ENCODE measurements around the gene CCR9. TPM values are rescaled to one million over a fixed set of nuclear protein-coding genes. Genes with fewer than 3 reads are reported as not detected.

The CCR9 gene
- total and polyA plus RNA-seq, 8 donors, result 0.08 to 1.2 (median 1.1) TPM; not detected in 5

GRCh38 chr3:45865563-45865962 lies 20.8 kb upstream of the CCR9 start:
- Histone ChIP-seq H3K36me3 (no peaks in the 10 kb centered on the region), H3K4me1 (peaks cover 0 to 22% (median 5%) of the 10 kb centered on the region in 4 donors), H3K27ac (no peak overlapping the region), H3K27me3 (no peaks in the 10 kb centered on the region), H3K9me3 (peaks cover 0 to 7% (median 6%) of the 10 kb centered on the region in 4 donors), H3K4me3 (no peak overlapping the region)
- no peak for DNase-seq
- intact Hi-C loops (cut with DNase I; ENCODE audit: low total_unique reads), result no loop called here
- WGBS, 5 donors, result 39 to 50% (median 42%) methylated on average over 6 of the region's 6 CpGs
- TF ChIP-seq POLR2A (IDR thresholded peaks at IDR 0.05) (no peak), EP300 (IDR thresholded peaks at IDR 0.05) (no peak), POLR2AphosphoS5 (IDR thresholded peaks at IDR 0.05) (no peak), CTCF (IDR thresholded peaks at IDR 0.05) (no peak)

GRCh38 chr3:45868213-45868612 lies 18.1 kb upstream of the CCR9 start:
- Histone ChIP-seq H3K4me1 (peaks cover 0 to 9% (median 4%) of the 10 kb centered on the region in 4 donors), H3K4me3 (no peak overlapping the region), H3K27ac (no peak overlapping the region), H3K36me3 (no peaks in the 10 kb centered on the region), H3K27me3 (no peaks in the 10 kb centered on the region), H3K9me3 (peaks cover 0 to 7% (median 6%) of the 10 kb centered on the region in 4 donors)
- 30 to 48% (median 34%) methylated on average over 2 of the region's 2 CpGs for WGBS, 5 donors
- intact Hi-C loops (cut with DNase I; ENCODE audit: low total_unique reads), result no loop called here
- TF ChIP-seq CTCF (IDR thresholded peaks at IDR 0.05) (no peak), EP300 (IDR thresholded peaks at IDR 0.05) (no peak), POLR2AphosphoS5 (IDR thresholded peaks at IDR 0.05) (no peak), POLR2A (IDR thresholded peaks at IDR 0.05) (no peak)
- DNase-seq, result peak in 1 of 2 donors; percentile 26

- DNase-seq, result no peak
- WGBS, 5 donors, result 29 to 53% (median 42%) methylated on average over 2 of the region's 2 CpGs
- Histone ChIP-seq H3K4me1 (peaks cover 0 to 9% (median 4%) of the 10 kb centered on the region in 4 donors), H3K27ac (no peak overlapping the region), H3K27me3 (no peaks in the 10 kb centered on the region), H3K36me3 (no peaks in the 10 kb centered on the region), H3K4me3 (no peak overlapping the region), H3K9me3 (peaks cover 0 to 3% (median 2%) of the 10 kb centered on the region in 4 donors)
- TF ChIP-seq POLR2AphosphoS5 (IDR thresholded peaks at IDR 0.05) (no peak), CTCF (IDR thresholded peaks at IDR 0.05) (no peak), POLR2A (IDR thresholded peaks at IDR 0.05) (no peak)
- intact Hi-C loops (cut with DNase I; ENCODE audit: low total_unique reads), result no loop called here
Measured at GRCh38 chr3:45868650-45869049, 17.7 kb upstream of the CCR9 start.

- DNase-seq, result no peak
- TF ChIP-seq CTCF (IDR thresholded peaks at IDR 0.05) (no peak), POLR2AphosphoS5 (IDR thresholded peaks at IDR 0.05) (no peak), POLR2A (IDR thresholded peaks at IDR 0.05) (no peak), EP300 (IDR thresholded peaks at IDR 0.05) (no peak)
- no peaks in the 10 kb centered on the region for H3K27me3 ChIP-seq
- 72 to 84% (median 76%) methylated on average over 3 of the region's 3 CpGs for WGBS, 5 donors
- no peak overlapping the region for H3K27ac ChIP-seq
- H3K9me3 ChIP-seq, result no peaks in the 10 kb centered on the region
- H3K4me1 ChIP-seq, result peaks cover 0 to 9% (median 4%) of the 10 kb centered on the region in 4 donors
- no peak overlapping the region for H3K4me3 ChIP-seq
- intact Hi-C loops (cut with DNase I; ENCODE audit: low total_unique reads), result no loop called here
- no peaks in the 10 kb centered on the region for H3K36me3 ChIP-seq
Measured at GRCh38 chr3:45869638-45870037, 16.7 kb upstream of the CCR9 start.

Measured in stomach (tissue), 9 donors.